Measurements from ENCODE around the gene CEP85L.

Gene CEP85L

DNA sequence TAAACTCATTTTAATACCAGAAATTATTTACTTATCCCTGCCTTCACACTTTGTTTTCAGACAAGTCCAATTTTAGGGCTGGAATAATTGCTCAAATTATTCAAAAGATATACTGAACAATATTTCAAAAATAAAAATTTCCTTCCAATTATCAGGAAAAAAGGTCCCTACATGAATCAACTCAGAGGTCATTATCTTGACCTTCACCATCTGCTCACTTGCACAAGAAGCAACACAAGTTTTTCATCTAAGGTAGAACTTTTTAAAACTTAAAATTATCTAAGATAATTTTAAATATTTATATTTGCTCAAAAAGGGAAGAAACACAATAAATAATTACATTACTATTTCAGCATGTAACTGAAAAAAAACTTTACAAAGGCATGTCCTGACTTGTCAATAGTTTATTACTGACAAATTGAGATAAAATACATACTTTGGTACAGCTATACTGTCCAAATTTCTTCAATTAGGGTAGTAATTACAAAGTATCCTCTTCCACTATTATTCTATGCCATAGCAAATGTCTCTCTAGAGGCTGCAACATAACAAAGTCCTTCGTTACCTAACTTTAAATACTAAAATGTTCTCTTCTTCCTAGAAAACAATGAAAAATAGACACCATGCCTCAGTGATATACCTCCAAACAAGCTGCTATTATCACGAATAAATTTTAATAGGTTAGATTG lies 2.4 kb downstream of the CEP85L start:
- no peak overlapping the region for H3K27ac ChIP-seq (ENCODE audit: low read depth, low read length)
- no peak overlapping the region for H3K4me2 ChIP-seq (ENCODE audit: low read length)
- no peak overlapping the region for H3K18ac ChIP-seq (ENCODE audit: low read length)
- H2BK15ac ChIP-seq (replicated peaks; ENCODE audit: low read depth), result no peak overlapping the region
- H3K79me2 ChIP-seq (ENCODE audit: control insufficient read depth, insufficient read depth, low read length), result no peaks in the 10 kb centered on the region
- H3K23ac ChIP-seq (ENCODE audit: low read length), result no peak overlapping the region
- H3K4me3 ChIP-seq (ENCODE audit: low read length), result no peak overlapping the region
- peaks cover 6% of the 10 kb centered on the region for H3K79me1 ChIP-seq (ENCODE audit: low read length)
- H4K8ac ChIP-seq (ENCODE audit: low read depth, low read length), result no peak overlapping the region
- H3K4ac ChIP-seq (ENCODE audit: low read depth, low read length), result no peak overlapping the region
- H2AK5ac ChIP-seq (ENCODE audit: low read length), result no peak overlapping the region
- no peaks in the 10 kb centered on the region for H3K4me1 ChIP-seq (ENCODE audit: control insufficient read depth, low read depth, low read length)
- no peak overlapping the region for H3K9ac ChIP-seq (ENCODE audit: low read length)
- no peak overlapping the region for H3K56ac ChIP-seq (ENCODE audit: low read length)
- no peaks in the 10 kb centered on the region for H3K27me3 ChIP-seq (ENCODE audit: insufficient read depth, low read length, poor library complexity)
- no peaks in the 10 kb centered on the region for H3K36me3 ChIP-seq (ENCODE audit: control insufficient read depth, insufficient read depth, low read length)
- DNase-seq, result no peak
- WGBS (ENCODE audit: extremely low coverage, insufficient coverage, low lambda C conversion rate), result no CpG with 5 or more reads among the region's 2 CpGs
- no peak overlapping the region for H4K5ac ChIP-seq (ENCODE audit: low read length)
- no peak overlapping the region for H2BK120ac ChIP-seq (ENCODE audit: low read depth, low read length)
- H2BK5ac ChIP-seq (ENCODE audit: low read length), result no peak overlapping the region

DNA sequence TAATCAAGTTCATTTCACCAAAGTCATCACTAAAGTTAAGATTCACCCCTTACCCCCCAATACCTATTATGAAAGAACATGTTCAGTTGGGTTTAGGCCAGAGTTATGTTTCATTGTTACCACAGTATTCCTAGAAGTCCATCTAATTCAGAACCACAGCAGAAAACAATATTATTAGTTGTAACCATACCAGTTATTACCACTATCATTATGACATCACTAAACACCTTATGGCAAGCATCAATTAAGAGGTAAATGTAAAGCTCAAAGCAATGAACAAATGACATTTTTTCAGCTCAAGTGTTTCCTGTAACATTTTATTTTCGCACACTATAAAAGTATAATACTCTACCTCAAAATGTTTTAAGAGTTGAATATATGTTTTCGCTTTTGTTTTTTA lies 4.4 kb downstream of the CEP85L start:
- Histone ChIP-seq H3K79me2 (ENCODE audit: control insufficient read depth, insufficient read depth, low read length) (no peaks in the 10 kb centered on the region), H3K56ac (ENCODE audit: low read length) (no peak overlapping the region), H3K23ac (ENCODE audit: low read length) (no peak overlapping the region), H3K27me3 (ENCODE audit: insufficient read depth, low read length, poor library complexity) (no peaks in the 10 kb centered on the region), H4K5ac (ENCODE audit: low read length) (no peak overlapping the region), H3K36me3 (ENCODE audit: control insufficient read depth, insufficient read depth, low read length) (no peaks in the 10 kb centered on the region), H2BK120ac (ENCODE audit: low read depth, low read length) (no peak overlapping the region), H3K4ac (ENCODE audit: low read depth, low read length) (no peak overlapping the region), H2BK15ac (replicated peaks; ENCODE audit: low read depth) (no peak overlapping the region), H3K27ac (ENCODE audit: low read depth, low read length) (no peak overlapping the region), H4K8ac (ENCODE audit: low read depth, low read length) (no peak overlapping the region), H3K4me3 (ENCODE audit: low read length) (no peak overlapping the region), H3K18ac (ENCODE audit: low read length) (no peak overlapping the region), H3K79me1 (ENCODE audit: low read length) (peaks cover 6% of the 10 kb centered on the region), H2AK5ac (ENCODE audit: low read length) (no peak overlapping the region), H3K4me1 (ENCODE audit: control insufficient read depth, low read depth, low read length) (no peaks in the 10 kb centered on the region), H2BK5ac (ENCODE audit: low read length) (no peak overlapping the region), H3K4me2 (ENCODE audit: low read length) (no peak overlapping the region), H3K9ac (ENCODE audit: low read length) (no peak overlapping the region)
- WGBS (ENCODE audit: extremely low coverage, insufficient coverage, low lambda C conversion rate), result no CpG with 5 or more reads among the region's 2 CpGs
- no peak for DNase-seq

DNA sequence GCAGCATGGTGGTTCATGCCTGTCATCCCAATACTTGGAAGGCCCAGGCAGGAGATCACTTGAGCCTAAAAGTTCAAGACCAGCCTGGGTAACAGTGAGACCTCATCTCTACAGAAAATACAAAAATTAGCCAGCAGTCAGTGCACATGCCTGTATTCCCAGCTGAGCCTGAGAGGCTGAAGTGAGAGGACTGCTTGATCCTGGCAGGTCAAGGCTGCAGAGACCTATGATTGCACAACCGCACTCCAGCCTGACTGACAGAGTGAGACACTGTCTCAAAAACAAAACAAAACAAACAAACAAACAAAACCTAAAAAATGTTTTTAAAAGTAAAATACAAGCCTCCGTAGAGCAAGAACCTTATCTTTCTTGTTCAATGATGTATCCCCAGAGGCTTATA lies 6.0 kb downstream of the CEP85L start:
- Histone ChIP-seq H3K79me2 (ENCODE audit: control insufficient read depth, insufficient read depth, low read length) (no peaks in the 10 kb centered on the region), H2BK5ac (ENCODE audit: low read length) (no peak overlapping the region), H3K23ac (ENCODE audit: low read length) (no peak overlapping the region), H3K4me1 (ENCODE audit: control insufficient read depth, low read depth, low read length) (no peaks in the 10 kb centered on the region), H3K9ac (ENCODE audit: low read length) (no peak overlapping the region), H3K56ac (ENCODE audit: low read length) (no peak overlapping the region), H2BK15ac (replicated peaks; ENCODE audit: low read depth) (no peak overlapping the region), H2AK5ac (ENCODE audit: low read length) (no peak overlapping the region), H3K4ac (ENCODE audit: low read depth, low read length) (no peak overlapping the region), H3K27me3 (ENCODE audit: insufficient read depth, low read length, poor library complexity) (no peaks in the 10 kb centered on the region), H3K79me1 (ENCODE audit: low read length) (peaks cover 6% of the 10 kb centered on the region), H4K5ac (ENCODE audit: low read length) (no peak overlapping the region), H3K18ac (ENCODE audit: low read length) (no peak overlapping the region), H3K27ac (ENCODE audit: low read depth, low read length) (no peak overlapping the region), H3K4me3 (ENCODE audit: low read length) (no peak overlapping the region), H4K8ac (ENCODE audit: low read depth, low read length) (no peak overlapping the region), H3K4me2 (ENCODE audit: low read length) (no peak overlapping the region), H3K36me3 (ENCODE audit: control insufficient read depth, insufficient read depth, low read length) (no peaks in the 10 kb centered on the region), H2BK120ac (ENCODE audit: low read depth, low read length) (no peak overlapping the region)
- WGBS (ENCODE audit: extremely low coverage, insufficient coverage, low lambda C conversion rate), result no CpG with 5 or more reads among the region's 2 CpGs
- no peak for DNase-seq

DNA sequence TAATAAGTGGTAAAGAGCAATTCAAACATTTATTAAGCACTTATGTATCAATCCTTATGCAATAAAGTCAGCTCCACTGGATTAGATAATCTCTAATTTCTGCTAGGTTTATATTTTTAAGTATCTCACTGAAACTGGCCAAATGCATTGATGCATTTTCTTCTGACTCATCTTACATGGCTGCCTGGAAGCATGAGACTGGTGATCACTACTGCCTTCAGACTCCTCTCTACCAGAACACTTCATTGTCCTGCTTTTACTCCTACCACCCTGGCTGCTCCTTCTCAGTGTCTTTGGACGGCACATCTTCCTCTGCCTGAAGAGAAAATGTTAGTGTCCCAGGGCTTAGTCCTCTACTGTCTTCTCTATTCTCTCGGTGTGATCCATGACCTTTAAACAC lies 7.4 kb downstream of the CEP85L start:
- Histone ChIP-seq H3K4me3 (ENCODE audit: low read length) (no peak overlapping the region), H3K18ac (ENCODE audit: low read length) (no peak overlapping the region), H3K4me2 (ENCODE audit: low read length) (no peak overlapping the region), H2AK5ac (ENCODE audit: low read length) (no peak overlapping the region), H4K8ac (ENCODE audit: low read depth, low read length) (no peak overlapping the region), H3K79me2 (ENCODE audit: control insufficient read depth, insufficient read depth, low read length) (no peaks in the 10 kb centered on the region), H3K27ac (ENCODE audit: low read depth, low read length) (no peak overlapping the region), H3K4ac (ENCODE audit: low read depth, low read length) (no peak overlapping the region), H3K9ac (ENCODE audit: low read length) (no peak overlapping the region), H3K4me1 (ENCODE audit: control insufficient read depth, low read depth, low read length) (no peaks in the 10 kb centered on the region), H3K23ac (ENCODE audit: low read length) (no peak overlapping the region), H3K27me3 (ENCODE audit: insufficient read depth, low read length, poor library complexity) (no peaks in the 10 kb centered on the region), H2BK120ac (ENCODE audit: low read depth, low read length) (no peak overlapping the region), H3K36me3 (ENCODE audit: control insufficient read depth, insufficient read depth, low read length) (no peaks in the 10 kb centered on the region), H3K56ac (ENCODE audit: low read length) (no peak overlapping the region), H4K5ac (ENCODE audit: low read length) (no peak overlapping the region), H3K79me1 (ENCODE audit: low read length) (peaks cover 6% of the 10 kb centered on the region), H2BK15ac (replicated peaks; ENCODE audit: low read depth) (no peak overlapping the region), H2BK5ac (ENCODE audit: low read length) (no peak overlapping the region)
- no CpG with 5 or more reads among the region's 2 CpGs for WGBS (ENCODE audit: extremely low coverage, insufficient coverage, low lambda C conversion rate)
- DNase-seq, result no peak

DNA sequence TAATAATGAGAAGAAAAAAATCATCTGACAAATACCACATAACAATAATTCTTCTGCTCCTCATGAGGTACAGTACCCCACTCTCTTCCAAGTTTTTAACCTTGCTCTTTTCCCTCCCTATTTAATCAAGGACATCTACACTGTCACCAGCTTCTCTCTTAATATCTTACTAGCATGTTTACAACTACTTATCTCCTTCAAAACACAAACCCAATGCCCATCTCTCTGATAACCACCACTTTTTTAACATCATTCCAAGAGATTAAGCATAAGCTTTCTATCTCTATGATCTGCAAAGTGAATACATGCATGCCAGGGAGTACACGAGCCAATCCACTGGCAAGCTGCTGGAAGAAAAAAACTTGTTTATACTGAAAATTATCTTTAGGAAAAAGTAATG lies 10.3 kb downstream of the CEP85L start:
- Histone ChIP-seq H4K8ac (ENCODE audit: low read depth, low read length) (no peak overlapping the region), H3K56ac (ENCODE audit: low read length) (no peak overlapping the region), H2BK5ac (ENCODE audit: low read length) (no peak overlapping the region), H3K4me3 (ENCODE audit: low read length) (no peak overlapping the region), H3K23ac (ENCODE audit: low read length) (no peak overlapping the region), H3K27me3 (ENCODE audit: insufficient read depth, low read length, poor library complexity) (no peaks in the 10 kb centered on the region), H2AK5ac (ENCODE audit: low read length) (no peak overlapping the region), H3K4me1 (ENCODE audit: control insufficient read depth, low read depth, low read length) (no peaks in the 10 kb centered on the region), H2BK15ac (replicated peaks; ENCODE audit: low read depth) (no peak overlapping the region), H3K4me2 (ENCODE audit: low read length) (no peak overlapping the region), H2BK120ac (ENCODE audit: low read depth, low read length) (no peak overlapping the region), H3K79me2 (ENCODE audit: control insufficient read depth, insufficient read depth, low read length) (no peaks in the 10 kb centered on the region), H4K5ac (ENCODE audit: low read length) (no peak overlapping the region), H3K79me1 (ENCODE audit: low read length) (peaks cover 9% of the 10 kb centered on the region), H3K27ac (ENCODE audit: low read depth, low read length) (no peak overlapping the region), H3K18ac (ENCODE audit: low read length) (no peak overlapping the region), H3K36me3 (ENCODE audit: control insufficient read depth, insufficient read depth, low read length) (no peaks in the 10 kb centered on the region), H3K4ac (ENCODE audit: low read depth, low read length) (no peak overlapping the region), H3K9ac (ENCODE audit: low read length) (no peak overlapping the region)
- no CpG with 5 or more reads among the region's 1 CpG for WGBS (ENCODE audit: extremely low coverage, insufficient coverage, low lambda C conversion rate)
- peak; percentile 16 for DNase-seq
